ENCODE measurements around the gene LMNB1. TPM values are rescaled to one million over a fixed set of nuclear protein-coding genes. Genes with fewer than 3 reads are reported as not detected.

The LMNB1 gene
- total and polyA plus RNA-seq, 2 experiments from 2014 or later = 17.9 to 186 TPM

DNA sequence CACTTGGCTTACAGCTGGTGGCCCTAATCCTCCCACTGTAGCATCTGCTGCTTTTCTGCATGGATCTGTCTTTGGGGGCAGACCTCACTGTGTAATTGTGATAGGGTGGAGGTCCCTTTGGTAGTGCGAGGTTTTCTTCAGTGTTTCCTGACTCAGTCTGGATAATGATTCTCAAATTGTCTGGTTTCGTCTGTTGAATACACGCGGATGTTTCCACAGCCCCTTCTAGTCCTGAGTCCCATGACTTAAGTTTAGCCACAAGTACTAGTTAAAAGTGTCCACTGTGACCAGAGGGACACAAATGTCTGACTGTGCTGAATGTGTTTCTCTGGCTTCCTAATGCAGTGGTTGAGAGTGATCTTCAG lies 70.5 kb downstream of the LMNB1 start:
- TF ChIP-seq CTCF (IDR thresholded peaks at IDR 0.05; ENCODE audit: low read depth, low read length) = no peak
- peaks cover 43% of the 10 kb centered on the region for H3K4me1 ChIP-seq (ENCODE audit: low read depth)
- no peaks in the 10 kb centered on the region for H3K27me3 ChIP-seq
- peak overlapping the region; percentile 29 for H3K27ac ChIP-seq
- H3K36me3 ChIP-seq = no peaks in the 10 kb centered on the region
- no peaks in the 10 kb centered on the region for H3K9me3 ChIP-seq (ENCODE audit: low read depth)
- DNase-seq (ENCODE audit: low read depth in 1 of 2, low spot score in 1 of 2) = no peak
- no peak overlapping the region for H3K4me3 ChIP-seq

DNA sequence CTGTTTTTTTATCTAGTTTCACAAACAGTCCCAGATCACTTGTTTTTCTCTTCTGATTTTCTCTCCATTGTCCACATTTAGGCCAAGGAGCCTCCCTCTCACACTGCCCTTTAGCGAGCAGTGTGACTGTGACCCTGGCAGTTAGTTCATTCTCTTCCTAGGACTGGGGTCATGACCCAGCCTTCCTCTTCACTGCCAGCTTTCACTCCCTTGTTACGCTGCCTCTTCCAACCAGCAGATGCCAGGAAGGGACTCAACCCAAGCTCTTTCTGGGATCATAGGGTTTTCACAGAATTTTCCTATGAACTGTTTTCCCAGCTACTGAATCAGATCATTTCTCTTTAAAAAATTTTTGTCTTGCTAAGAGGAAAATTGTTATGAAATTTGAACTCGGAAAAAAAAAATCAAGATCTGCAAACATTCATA lies 70.9 kb downstream of the LMNB1 start:
- TF ChIP-seq CTCF (IDR thresholded peaks at IDR 0.05; ENCODE audit: low read depth, low read length) = no peak
- Histone ChIP-seq H3K36me3 (no peaks in the 10 kb centered on the region), H3K4me1 (ENCODE audit: low read depth) (peaks cover 47% of the 10 kb centered on the region), H3K27me3 (no peaks in the 10 kb centered on the region), H3K4me3 (no peak overlapping the region), H3K27ac (peak overlapping the region; percentile 29), H3K9me3 (ENCODE audit: low read depth) (no peaks in the 10 kb centered on the region)
- no peak for DNase-seq (ENCODE audit: low read depth in 1 of 2, low spot score in 1 of 2)

GRCh38 chr5:126848253-126848652 lies 71.3 kb downstream of the LMNB1 start:
- H3K4me1 ChIP-seq (ENCODE audit: low read depth) = peaks cover 51% of the 10 kb centered on the region
- DNase-seq (ENCODE audit: low read depth in 1 of 2, low spot score in 1 of 2) = no peak
- no peaks in the 10 kb centered on the region for H3K9me3 ChIP-seq (ENCODE audit: low read depth)
- H3K4me3 ChIP-seq = no peak overlapping the region
- H3K36me3 ChIP-seq = no peaks in the 10 kb centered on the region
- H3K27ac ChIP-seq = no peak overlapping the region
- H3K27me3 ChIP-seq = no peaks in the 10 kb centered on the region
- no peak for TF ChIP-seq CTCF (IDR thresholded peaks at IDR 0.05; ENCODE audit: low read depth, low read length)

GRCh38 chr5:126849101-126849678 lies 72.3 kb downstream of the LMNB1 start:
- Histone ChIP-seq H3K4me1 (ENCODE audit: low read depth) (peaks cover 53% of the 10 kb centered on the region), H3K27ac (no peak overlapping the region), H3K4me3 (no peak overlapping the region), H3K9me3 (ENCODE audit: low read depth) (no peaks in the 10 kb centered on the region), H3K27me3 (no peaks in the 10 kb centered on the region), H3K36me3 (no peaks in the 10 kb centered on the region)
- TF ChIP-seq CTCF (IDR thresholded peaks at IDR 0.05; ENCODE audit: low read depth, low read length) = no peak
- DNase-seq (ENCODE audit: low read depth in 1 of 2, low spot score in 1 of 2) = peak; percentile 34 to 84

- Histone ChIP-seq H3K4me1 (ENCODE audit: low read depth) (peaks cover 46% of the 10 kb centered on the region), H3K36me3 (no peaks in the 10 kb centered on the region), H3K9me3 (ENCODE audit: low read depth) (no peaks in the 10 kb centered on the region), H3K27ac (no peak overlapping the region), H3K4me3 (no peak overlapping the region), H3K27me3 (no peaks in the 10 kb centered on the region)
- TF ChIP-seq CTCF (IDR thresholded peaks at IDR 0.05; ENCODE audit: low read depth, low read length) = no peak
- DNase-seq (ENCODE audit: low read depth in 1 of 2, low spot score in 1 of 2) = peak in 1 of 2 donors; percentile 45
Measured at GRCh38 chr5:126851501-126852011, 74.6 kb downstream of the LMNB1 start.

Measured in cardiac muscle cell (in vitro differentiated cells and primary cell).